Stimulated activated CD4-positive, alpha-beta T cell treated with anti-CD3 and anti-CD28 coated beads, TNF-alpha, amount 100 ng/mL, for 1 hour (primary cell): ENCODE results near the gene VMA21.

Experiments used
- DNase-seq, 3 donors: peaks; one replicate each; pipeline ENCODE4 v3.0.0-alpha.2; 2020; ENCODE audit warnings: low read depth in 3 of 3, low spot score in 1 of 3

VMA21 gene

GRCh38 chrX:151396825-151397740 lies at the start of gene VMA21:
Gene VMA21 (plus strand): TSS chrX:151397206. CDS start chrX:151397309, 103 bp downstream.
- DNase-seq, result peak; percentile 35 to 69 (median 62)

- DNase-seq, result no peak
These were observed 37.7 kb upstream of the VMA21 start for GRCh38 chrX:151359341-151359740.

GRCh38 chrX:151359931-151360871 lies 36.8 kb upstream of the VMA21 start:
- DNase-seq, result peak in 1 of 3 donors; percentile 14

GRCh38 chrX:151363316-151363715 lies 33.7 kb upstream of the VMA21 start:
- no peak for DNase-seq

- no peak for DNase-seq
These were observed 31.4 kb upstream of the VMA21 start for GRCh38 chrX:151365579-151365978.

- no peak for DNase-seq
These were observed 26.1 kb upstream of the VMA21 start for GRCh38 chrX:151370906-151371305.

GRCh38 chrX:151384807-151385206 lies 12.2 kb upstream of the VMA21 start:
- DNase-seq, result no peak

GRCh38 chrX:151386838-151387459 lies 10.1 kb upstream of the VMA21 start:
- DNase-seq, result no peak

- no peak for DNase-seq
These were observed 5.3 kb upstream of the VMA21 start for GRCh38 chrX:151391722-151392121.

GRCh38 chrX:151393514-151393913 lies 3.5 kb upstream of the VMA21 start:
- DNase-seq, result peak in 1 of 3 donors; percentile 18

GRCh38 chrX:151396042-151396824 lies 773 bp upstream of the VMA21 start:
- DNase-seq, result no peak

GRCh38 chrX:151397741-151398070 lies 700 bp downstream of the VMA21 start:
- no peak for DNase-seq

- no peak for DNase-seq
These were observed 1.3 kb downstream of the VMA21 start for GRCh38 chrX:151398346-151398745.

- DNase-seq, result no peak
These were observed 5.8 kb downstream of the VMA21 start for GRCh38 chrX:151402719-151403390.

- DNase-seq, result no peak
These were observed 19.6 kb downstream of the VMA21 start for GRCh38 chrX:151416579-151416978.

GRCh38 chrX:151419782-151420181 lies 22.8 kb downstream of the VMA21 start:
- no peak for DNase-seq

GRCh38 chrX:151424505-151424904 lies 27.5 kb downstream of the VMA21 start:
- no peak for DNase-seq

GRCh38 chrX:151448509-151448908 lies 51.5 kb downstream of the VMA21 start:
- no peak for DNase-seq

- no peak for DNase-seq
These were observed 61.8 kb downstream of the VMA21 start for GRCh38 chrX:151458824-151459223.
